Trophoblast cell (in vitro differentiated cells and primary cell): ENCODE results near the gene ARMH2.

Experiments
- DNase-seq, 2 donors: peaks; one replicate each; pipeline ENCODE4 v3.0.0-alpha.2; 2016
- H2AFZ ChIP-seq: 2 replicates; pipeline ENCODE4 v1.6.1; 2013; ENCODE audit warnings: low read length, moderate library complexity, mild to moderate bottlenecking; ENCODE audit not compliant: insufficient read depth, poor library complexity
- H2AK5ac ChIP-seq: 2 replicates; pipeline ENCODE4 v1.6.1; 2013; ENCODE audit warnings: mild to moderate bottlenecking, low read length
- H2BK120ac ChIP-seq: 2 replicates; pipeline ENCODE4 v1.6.1; 2013; ENCODE audit warnings: low read length, mild to moderate bottlenecking, moderate library complexity; ENCODE audit not compliant: insufficient read depth, poor library complexity
- H2BK12ac ChIP-seq: 2 replicates; pipeline ENCODE4 v1.6.1; 2013; ENCODE audit warnings: mild to moderate bottlenecking, low read length, moderate library complexity
- H2BK5ac ChIP-seq: 2 replicates; pipeline ENCODE4 v1.6.1; 2013; ENCODE audit warnings: low read length, low read depth, moderate library complexity, mild to moderate bottlenecking; ENCODE audit not compliant: poor library complexity
- H3K14ac ChIP-seq: 2 replicates; pipeline ENCODE4 v1.6.1; 2013; ENCODE audit warnings: mild to moderate bottlenecking, low read length
- H3K18ac ChIP-seq: 2 replicates; pipeline ENCODE4 v1.6.1; 2013; ENCODE audit warnings: mild to moderate bottlenecking, low read length
- H3K23ac ChIP-seq: 2 replicates; pipeline ENCODE4 v1.6.1; 2013; ENCODE audit warnings: low read length
- H3K27ac ChIP-seq: 2 replicates; pipeline ENCODE4 v1.5.1; 2013; ENCODE audit warnings: low read depth, mild to moderate bottlenecking, inconsistent platforms, low read length, moderate library complexity
- H3K27me3 ChIP-seq: 2 replicates; pipeline ENCODE4 v1.6.1; 2013; ENCODE audit warnings: inconsistent platforms, mild to moderate bottlenecking, low read length, moderate library complexity; ENCODE audit not compliant: insufficient read depth
- H3K36me3 ChIP-seq, 2 experiments: 1 replicate in 1 of 2; 2 replicates in 1 of 2; pipeline ENCODE4 v1.6.1; 2013; ENCODE audit warnings: low read length in 2 of 2, mild to moderate bottlenecking in 2 of 2, moderate library complexity in 1 of 2; ENCODE audit not compliant: insufficient read depth in 2 of 2, control insufficient read depth in 1 of 2
- H3K4ac ChIP-seq: 2 replicates; pipeline ENCODE4 v1.6.1; 2013; ENCODE audit warnings: low read depth, mild to moderate bottlenecking, low read length, moderate library complexity
- H3K4me1 ChIP-seq, 2 experiments: 1 replicate in 1 of 2; 2 replicates in 1 of 2; pipeline ENCODE4 v1.6.1; 2013; ENCODE audit warnings: low read length in 2 of 2, mild to moderate bottlenecking in 2 of 2, moderate library complexity in 1 of 2; ENCODE audit not compliant: insufficient read depth in 2 of 2, control insufficient read depth in 1 of 2
- H3K4me2 ChIP-seq: 2 replicates; pipeline ENCODE4 v1.6.1; 2013; ENCODE audit warnings: inconsistent platforms, mild to moderate bottlenecking, low read length, moderate library complexity
- H3K4me3 ChIP-seq: 2 replicates; pipeline ENCODE4 v1.5.1; 2013; ENCODE audit warnings: mild to moderate bottlenecking, low read depth, low read length, inconsistent platforms
- H3K79me1 ChIP-seq: one replicate; pipeline ENCODE4 v1.6.1; 2013; ENCODE audit warnings: low read length
- H3K79me2 ChIP-seq: 2 replicates; pipeline ENCODE4 v1.6.1; 2013; ENCODE audit warnings: low read length, mild to moderate bottlenecking; ENCODE audit not compliant: control insufficient read depth, insufficient read depth, poor library complexity
- H3K9ac ChIP-seq: 2 replicates; pipeline ENCODE4 v1.6.1; 2013; ENCODE audit warnings: mild to moderate bottlenecking, low read length
- H3K9me3 ChIP-seq: 2 replicates; pipeline ENCODE4 v1.6.1; 2013; ENCODE audit warnings: low read depth, mild to moderate bottlenecking, control low read depth, inconsistent platforms, low read length; ENCODE audit not compliant: insufficient read depth
- H4K12ac ChIP-seq: 2 replicates; pipeline ENCODE4 v1.6.1; 2013; ENCODE audit warnings: low read depth, mild to moderate bottlenecking, low read length, moderate library complexity
- H4K8ac ChIP-seq: 2 replicates; pipeline ENCODE4 v1.6.1; 2013; ENCODE audit warnings: low read depth, mild to moderate bottlenecking, low read length, moderate library complexity
- H4K91ac ChIP-seq: one replicate; pipeline ENCODE4 v1.6.1; 2013; ENCODE audit warnings: low read depth, mild to moderate bottlenecking, low read length, moderate library complexity
- WGBS: extraction: QIAGEN DNeasy Blood & Tissue Kit; methylation state at CpG from one replicate; pipeline ENCODE4 v1.1.7; 2013; ENCODE audit warnings: missing lambda C conversion rate; ENCODE audit not compliant: insufficient read length, insufficient coverage; ENCODE audit errors: extremely low coverage; 5-methylcytosine and 5-hydroxymethylcytosine counted together

Gene ARMH2

GRCh38 chr6:24802271-24803059, 3.7 kb upstream of the ARMH2 start:
- no peak overlapping the region for H3K9ac ChIP-seq
- no peak overlapping the region for H3K23ac ChIP-seq
- H3K4ac ChIP-seq, result no peak overlapping the region
- peak overlapping the region; percentile 27 for H2BK5ac ChIP-seq
- peak overlapping the region; percentile 60 for H2BK120ac ChIP-seq
- no peaks in the 10 kb centered on the region for H3K79me2 ChIP-seq
- H2AFZ ChIP-seq, result no peak overlapping the region
- no CpG with 5 or more reads among the region's 8 CpGs for WGBS
- no peaks in the 10 kb centered on the region for H3K79me1 ChIP-seq
- peak overlapping the region; percentile 81 for H2BK12ac ChIP-seq
- no peak overlapping the region for H4K12ac ChIP-seq
- H3K27ac ChIP-seq, result no peak overlapping the region
- peak overlapping the region; percentile 37 for H4K91ac ChIP-seq
- H3K9me3 ChIP-seq, result no peaks in the 10 kb centered on the region
- no peak overlapping the region for H4K8ac ChIP-seq
- H3K4me1 ChIP-seq, result peaks cover 4 to 7% of the 10 kb centered on the region in 2 experiments
- H3K4me3 ChIP-seq, result no peak overlapping the region
- H3K27me3 ChIP-seq, result no peaks in the 10 kb centered on the region
- no peak overlapping the region for H3K4me2 ChIP-seq
- peaks cover 3 to 5% of the 10 kb centered on the region in 2 experiments for H3K36me3 ChIP-seq
- no peak overlapping the region for H3K14ac ChIP-seq
- peak; percentile 5 to 66 for DNase-seq
- no peak overlapping the region for H2AK5ac ChIP-seq
- H3K18ac ChIP-seq, result no peak overlapping the region

DNA sequence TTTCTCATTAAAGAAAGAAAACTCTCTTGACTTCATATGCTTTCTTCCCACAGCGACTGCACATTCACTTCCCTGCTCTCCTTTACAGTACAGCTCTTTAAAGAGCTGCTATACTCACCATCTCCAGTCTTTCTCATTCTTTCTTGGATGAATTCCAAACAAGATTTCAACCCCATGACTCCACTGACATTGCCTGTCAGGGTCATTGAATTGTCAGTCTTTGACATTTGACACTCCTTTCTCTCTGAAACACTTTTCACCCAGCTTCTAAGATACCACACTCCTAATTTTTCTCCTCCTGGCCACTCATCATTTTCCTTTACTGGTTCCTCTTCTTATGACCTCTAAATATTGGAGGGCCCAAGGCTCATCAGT, 811 bp upstream of the ARMH2 start:
- Histone ChIP-seq H2AFZ (no peak overlapping the region), H3K4me3 (no peak overlapping the region), H2BK5ac (no peak overlapping the region), H3K79me1 (no peaks in the 10 kb centered on the region), H3K18ac (no peak overlapping the region), H2BK120ac (no peak overlapping the region), H3K27me3 (no peaks in the 10 kb centered on the region), H3K4me1 (peaks cover 4 to 7% of the 10 kb centered on the region in 2 experiments), H3K23ac (no peak overlapping the region), H2BK12ac (no peak overlapping the region), H3K9me3 (no peaks in the 10 kb centered on the region), H4K8ac (no peak overlapping the region), H4K12ac (no peak overlapping the region), H3K9ac (no peak overlapping the region), H3K36me3 (no peaks in the 10 kb centered on the region), H2AK5ac (no peak overlapping the region), H3K79me2 (no peaks in the 10 kb centered on the region), H4K91ac (no peak overlapping the region), H3K27ac (no peak overlapping the region), H3K14ac (no peak overlapping the region), H3K4me2 (no peak overlapping the region), H3K4ac (no peak overlapping the region)
- no CpG with 5 or more reads among the region's 1 CpG for WGBS
- DNase-seq, result peak in 1 of 2 donors; percentile 67

- peak in 1 of 2 donors; percentile 47 for DNase-seq
- no peak overlapping the region for H2BK120ac ChIP-seq
- H3K27ac ChIP-seq, result no peak overlapping the region
- H3K27me3 ChIP-seq, result no peaks in the 10 kb centered on the region
- no peaks in the 10 kb centered on the region for H3K9me3 ChIP-seq
- H3K4me1 ChIP-seq, result peaks cover 1 to 5% of the 10 kb centered on the region in 2 experiments
- H3K14ac ChIP-seq, result no peak overlapping the region
- H2AK5ac ChIP-seq, result no peak overlapping the region
- no peak overlapping the region for H3K4me3 ChIP-seq
- no peak overlapping the region for H3K4me2 ChIP-seq
- no peak overlapping the region for H2BK5ac ChIP-seq
- H2AFZ ChIP-seq, result no peak overlapping the region
- no peaks in the 10 kb centered on the region for H3K79me1 ChIP-seq
- H4K8ac ChIP-seq, result no peak overlapping the region
- WGBS, result no CpG with 5 or more reads among the region's 6 CpGs
- H3K36me3 ChIP-seq, result no peaks in the 10 kb centered on the region
- H2BK12ac ChIP-seq, result no peak overlapping the region
- H3K18ac ChIP-seq, result no peak overlapping the region
- no peak overlapping the region for H3K9ac ChIP-seq
- no peak overlapping the region for H4K91ac ChIP-seq
- H4K12ac ChIP-seq, result no peak overlapping the region
- H3K79me2 ChIP-seq, result no peaks in the 10 kb centered on the region
- H3K4ac ChIP-seq, result no peak overlapping the region
- H3K23ac ChIP-seq, result no peak overlapping the region
These were observed 1.0 kb downstream of the ARMH2 start for GRCh38 chr6:24797596-24798216.

DNA sequence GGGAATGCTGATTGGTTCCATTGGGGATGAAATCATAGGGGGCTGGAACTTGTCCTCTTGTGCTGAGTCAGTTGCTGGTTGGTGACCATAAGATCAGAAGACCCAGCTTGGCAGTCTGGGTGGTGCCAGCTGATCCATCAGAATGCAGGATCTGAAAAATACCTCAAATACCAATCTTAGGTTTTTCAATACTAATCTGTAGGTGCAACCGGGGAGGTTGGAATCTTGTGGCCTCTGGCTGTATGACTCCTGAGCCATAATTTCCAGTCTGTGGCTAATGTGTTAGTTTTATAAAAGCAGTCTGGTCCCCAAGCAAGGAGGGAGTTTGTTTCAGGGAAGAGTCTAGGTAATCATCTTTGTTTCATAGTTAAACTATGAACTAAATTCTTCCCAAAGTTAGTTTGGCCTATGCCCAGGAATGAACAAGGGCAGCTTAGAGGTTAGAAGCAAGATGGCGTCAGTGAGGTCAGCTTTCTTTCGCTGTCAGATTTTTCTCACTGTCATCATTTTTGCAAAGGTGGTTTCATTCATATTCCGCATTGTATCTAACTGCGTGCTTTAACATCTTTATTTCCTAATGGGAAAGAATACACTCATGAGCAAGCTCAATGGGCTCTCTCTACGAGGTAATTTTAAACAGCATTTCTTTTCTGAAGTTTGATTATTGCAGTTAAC, 2.0 kb downstream of the ARMH2 start:
- Histone ChIP-seq H4K12ac (no peak overlapping the region), H3K4ac (no peak overlapping the region), H3K79me1 (no peaks in the 10 kb centered on the region), H3K14ac (no peak overlapping the region), H3K27me3 (no peaks in the 10 kb centered on the region), H2BK5ac (no peak overlapping the region), H3K9me3 (no peaks in the 10 kb centered on the region), H2BK12ac (no peak overlapping the region), H3K79me2 (no peaks in the 10 kb centered on the region), H3K9ac (no peak overlapping the region), H4K8ac (no peak overlapping the region), H3K4me2 (no peak overlapping the region), H2BK120ac (no peak overlapping the region), H2AK5ac (no peak overlapping the region), H3K23ac (no peak overlapping the region), H3K36me3 (no peaks in the 10 kb centered on the region), H3K18ac (no peak overlapping the region), H2AFZ (no peak overlapping the region), H3K27ac (no peak overlapping the region), H3K4me3 (no peak overlapping the region), H4K91ac (no peak overlapping the region), H3K4me1 (peaks cover 0 to 3% of the 10 kb centered on the region in 2 experiments)
- WGBS, result no CpG with 5 or more reads among the region's 6 CpGs
- peak in 1 of 2 donors; percentile 35 for DNase-seq
